Left renal cortex interstitium (tissue), 4 donors: Measurements from ENCODE around the gene RNF212. TPM values are rescaled to one million over a fixed set of nuclear protein-coding genes. Genes with fewer than 3 reads are reported as not detected.

ENCODE experiments used
- DNase-seq, 4 donors: peaks; one replicate each; pipeline ENCODE4 v3.0.0-alpha.2; 2013; ENCODE audit warnings: low read depth in 4 of 4, low spot score in 2 of 4, missing footprints in 1 of 4
- polyA plus RNA-seq, 4 donors: library from polyadenylated mRNA; unstranded; fragments of 120-200 nt; gene quantifications; one replicate each; pipeline ENCODE4 v1.2.1, GENCODE V29; 2013; ENCODE audit not compliant: insufficient read length in 4 of 4

Gene RNF212
- polyA plus RNA-seq, 4 donors: 13.2 to 23.5 (median 17.0) TPM

DNA sequence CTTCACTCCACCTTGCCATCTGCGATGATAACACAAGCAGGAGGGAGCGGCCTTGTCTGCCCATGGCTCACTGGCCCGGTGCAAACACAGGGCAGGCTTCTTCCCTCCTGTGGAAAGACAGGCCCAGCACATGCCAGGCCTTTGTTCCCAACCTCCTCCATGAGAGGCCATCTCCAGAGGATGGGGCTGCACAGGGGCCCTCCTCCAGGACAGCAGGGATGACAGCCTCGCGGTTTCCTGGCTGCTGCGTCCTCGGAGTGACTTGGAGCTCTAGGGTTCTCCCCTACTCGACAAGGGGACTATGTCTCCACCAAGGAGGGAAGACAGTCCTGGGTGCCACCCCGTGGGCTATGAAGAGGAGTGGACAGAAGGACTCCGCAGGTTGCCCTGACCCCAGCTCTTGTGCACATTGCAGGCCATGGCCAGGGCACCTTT lies 21.8 kb downstream of the RNF212 start:
- DNase-seq: no peak

GRCh38 chr4:1090465-1091440 lies 22.6 kb downstream of the RNF212 start:
- no peak for DNase-seq

DNA sequence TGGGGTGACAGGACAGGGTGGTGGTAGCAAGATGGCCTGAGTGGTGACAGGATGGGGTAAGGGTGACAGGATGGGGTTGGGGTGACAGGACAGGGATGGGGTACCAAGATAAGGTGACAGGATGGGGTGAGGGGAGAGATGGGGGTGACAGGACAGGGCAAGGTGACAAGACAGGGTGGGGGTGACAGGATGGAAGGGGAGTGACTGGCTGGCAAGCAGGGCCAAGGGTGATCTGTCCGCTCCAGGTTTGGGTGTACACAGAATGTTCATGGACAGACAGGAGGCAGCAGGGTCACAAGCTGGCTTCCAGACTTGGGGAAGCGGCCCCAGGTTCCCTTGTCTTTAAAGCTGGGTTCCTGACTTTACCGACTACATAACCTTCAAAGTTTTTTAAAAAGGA lies 23.3 kb downstream of the RNF212 start:
- no peak for DNase-seq

DNA sequence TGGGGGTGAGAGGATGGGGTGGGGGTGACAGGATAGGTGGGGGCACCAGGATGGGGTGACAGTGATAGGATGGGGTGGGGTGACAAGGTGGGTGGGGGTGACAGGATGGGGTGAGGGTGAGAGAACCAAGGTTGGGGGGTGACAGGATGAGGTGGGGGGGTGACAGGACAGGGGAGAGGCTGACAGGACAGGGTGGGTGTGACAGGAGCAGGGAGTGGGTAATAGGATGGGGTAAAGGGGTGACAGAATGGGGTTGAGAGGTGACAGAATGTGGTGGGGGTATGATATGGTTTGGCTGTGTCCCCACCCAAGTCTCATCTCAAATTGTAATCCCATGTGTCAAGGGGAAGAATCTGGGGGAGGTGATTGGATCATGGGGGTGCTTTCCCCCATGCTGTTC lies 26.0 kb downstream of the RNF212 start:
- DNase-seq: no peak

- DNase-seq: no peak
These were observed 27.4 kb downstream of the RNF212 start for GRCh38 chr4:1086011-1086410.

DNA sequence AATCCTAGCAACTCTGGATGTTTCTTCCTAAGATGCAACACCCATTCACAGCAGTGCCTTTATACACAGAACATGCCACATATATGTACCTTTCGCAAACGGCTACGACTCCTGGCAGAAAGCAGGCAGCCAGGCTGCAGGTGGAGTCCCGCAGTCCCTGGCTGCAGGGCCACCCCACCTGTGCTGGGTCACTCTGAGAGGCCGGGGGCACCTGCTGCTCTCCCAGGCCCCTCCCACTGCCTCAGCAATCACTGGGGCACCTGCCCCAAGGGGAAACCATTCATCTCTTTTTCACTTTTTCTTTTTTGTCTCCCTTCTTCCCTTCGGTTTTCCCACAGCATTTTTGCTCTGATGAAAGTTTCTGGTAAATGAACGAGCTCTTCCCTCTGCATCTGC lies 28.0 kb downstream of the RNF212 start:
- no peak for DNase-seq

- no peak for DNase-seq
These were observed 28.5 kb downstream of the RNF212 start for GRCh38 chr4:1084796-1085403.

GRCh38 chr4:1084394-1084793 lies 29.0 kb downstream of the RNF212 start:
- no peak for DNase-seq

DNA sequence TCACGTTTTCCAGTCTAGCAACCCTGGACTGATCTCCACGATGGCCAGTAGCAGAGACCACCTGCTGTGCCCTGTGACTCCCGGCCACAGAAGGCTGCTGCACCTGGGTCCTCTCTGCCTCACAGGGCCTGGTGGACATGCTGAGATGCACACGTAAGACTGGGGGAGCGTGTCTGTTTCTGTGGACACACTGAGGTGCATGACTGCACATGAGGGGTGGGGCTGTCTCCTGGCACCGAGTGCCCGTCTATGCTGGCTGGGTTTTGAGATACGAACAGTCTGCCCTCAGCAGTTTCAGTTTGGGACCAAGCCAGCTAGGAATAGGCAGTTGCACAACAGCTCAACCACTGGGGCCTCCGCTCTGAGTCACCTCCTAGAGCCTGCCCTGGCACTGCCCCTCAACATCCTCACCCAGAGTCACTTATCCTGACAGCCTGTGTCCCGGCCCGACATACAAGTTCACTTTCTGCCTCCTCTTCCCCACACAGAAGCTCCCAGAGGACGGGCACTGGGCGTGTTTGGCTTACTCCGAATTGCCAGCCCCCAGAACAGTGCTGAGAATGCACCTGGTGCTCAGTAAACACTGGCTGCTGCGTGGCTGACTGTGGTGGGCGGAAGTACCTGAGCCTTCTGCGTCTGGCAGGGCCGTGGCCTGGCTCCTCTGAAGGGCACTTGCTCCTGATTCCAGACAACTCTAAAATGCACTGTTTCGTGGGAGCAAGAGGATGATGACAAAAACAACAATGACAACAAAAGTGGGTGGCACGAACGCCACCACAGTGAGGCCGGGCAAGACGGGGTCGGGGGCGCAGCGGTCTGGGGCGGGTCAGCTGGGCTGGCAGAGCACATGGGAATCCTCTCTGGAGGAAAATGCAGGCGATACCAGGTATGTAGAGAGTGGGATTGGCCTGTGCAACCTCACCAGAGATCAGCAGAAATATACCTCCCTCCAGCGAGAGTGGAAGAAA lies 30.9 kb downstream of the RNF212 start:
- DNase-seq: peak in 1 of 4 donors; percentile 25

- DNase-seq: no peak
These were observed 31.7 kb downstream of the RNF212 start for GRCh38 chr4:1081689-1082040.

GRCh38 chr4:1080961-1081688 lies 32.2 kb downstream of the RNF212 start:
- no peak for DNase-seq

- no peak for DNase-seq
These were observed 32.9 kb downstream of the RNF212 start for GRCh38 chr4:1080432-1080831.

- no peak for DNase-seq
These were observed 33.6 kb downstream of the RNF212 start for GRCh38 chr4:1079711-1080265.

- DNase-seq: no peak
These were observed 34.9 kb downstream of the RNF212 start for GRCh38 chr4:1078490-1078889.

GRCh38 chr4:1077711-1078477 lies 35.5 kb downstream of the RNF212 start:
- DNase-seq: no peak

- DNase-seq: no peak
These were observed 37.3 kb downstream of the RNF212 start for GRCh38 chr4:1075809-1076699.

GRCh38 chr4:1075225-1075624 lies 38.1 kb downstream of the RNF212 start:
- DNase-seq: no peak

DNA sequence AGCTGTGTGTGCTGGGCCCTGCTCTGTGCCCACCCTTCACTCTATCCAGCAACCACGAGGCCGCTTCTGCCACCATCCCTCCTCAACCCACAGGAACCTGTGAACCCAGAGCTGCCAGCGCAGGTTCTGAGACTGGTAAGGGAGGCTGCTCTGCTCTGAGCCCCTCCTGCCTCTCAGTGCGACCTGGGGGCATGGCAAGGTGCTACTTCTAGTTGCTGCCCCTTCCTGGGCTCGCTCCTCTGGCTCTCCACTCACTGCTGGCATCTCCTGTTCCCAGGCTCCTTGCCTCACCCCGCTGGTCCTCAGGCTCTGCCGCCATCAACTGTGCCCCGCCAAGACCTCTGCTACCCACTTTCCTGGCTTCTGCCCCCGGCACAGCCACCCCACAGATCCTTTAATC lies 39.3 kb downstream of the RNF212 start:
- no peak for DNase-seq
